ENCODE measurements around the gene NACC1.

DNA sequence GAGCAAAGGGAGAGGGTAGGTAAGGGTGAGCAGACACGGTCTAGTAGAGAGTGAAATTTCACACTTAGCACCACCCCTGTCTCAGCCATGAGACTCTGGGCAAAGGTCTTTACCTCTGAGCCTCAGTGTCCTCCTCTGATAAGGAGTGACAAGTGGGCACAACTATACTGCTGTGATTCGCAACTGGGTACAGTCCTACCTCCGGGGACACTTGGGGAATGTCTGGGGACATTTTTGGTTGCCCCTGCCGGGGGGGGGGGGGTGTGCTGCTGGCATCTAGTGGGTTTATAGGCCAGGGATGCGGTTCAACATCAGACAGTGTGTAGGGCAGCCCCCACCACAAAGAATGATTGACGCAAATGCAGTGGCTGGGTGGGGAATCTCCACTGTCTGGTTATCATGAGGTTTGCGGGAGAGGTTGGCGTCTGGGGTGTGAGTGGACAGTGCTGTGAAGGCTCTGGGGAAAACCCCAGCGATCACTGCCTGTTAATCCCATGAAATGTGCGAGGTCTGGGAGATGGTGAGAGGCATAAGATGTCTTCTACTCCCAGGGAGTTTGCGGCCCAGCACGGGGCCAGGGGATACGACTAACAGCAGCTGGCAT, 4.3 kb downstream of the NACC1 start:
- TF ChIP-seq EP300 (IDR thresholded peaks at IDR 0.05; ENCODE audit: low read depth) (no peak), POLR2AphosphoS5 (IDR thresholded peaks at IDR 0.05) (no peak)

Measured in transverse colon (tissue), 3 donors.